CMK (cell line): Measurements from ENCODE around the gene MAP1B.
"Not testable (repeated sequence)": the region's sequence is repeated elsewhere in the genome, so short reads cannot be mapped to it uniquely, and the experiment has no call there.

Experiments
- DNase-seq: peaks from one replicate; pipeline ENCODE4 v3.0.0-alpha.2; 2010; ENCODE audit warnings: low read depth

MAP1B gene

DNA sequence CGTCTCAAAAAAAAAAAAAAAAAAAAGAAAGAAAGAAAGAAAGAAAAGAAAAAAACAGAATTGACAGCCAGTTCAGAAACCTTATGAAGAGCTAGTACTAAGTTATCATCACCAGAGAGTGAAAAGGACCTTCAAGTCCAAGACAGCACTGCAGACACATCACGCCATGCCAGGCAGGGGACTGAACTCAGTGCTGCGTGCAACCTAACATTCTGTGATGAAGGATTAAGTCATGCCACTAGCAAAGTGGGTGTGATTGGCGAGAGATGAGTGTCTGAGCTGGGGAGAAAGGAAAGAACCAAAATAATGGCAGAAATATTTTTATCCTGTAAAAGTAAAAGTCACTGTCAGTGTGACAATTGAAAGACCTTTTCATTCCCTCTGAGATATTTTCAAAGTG, 54.7 kb downstream of the MAP1B start:
- no peak for DNase-seq

DNA sequence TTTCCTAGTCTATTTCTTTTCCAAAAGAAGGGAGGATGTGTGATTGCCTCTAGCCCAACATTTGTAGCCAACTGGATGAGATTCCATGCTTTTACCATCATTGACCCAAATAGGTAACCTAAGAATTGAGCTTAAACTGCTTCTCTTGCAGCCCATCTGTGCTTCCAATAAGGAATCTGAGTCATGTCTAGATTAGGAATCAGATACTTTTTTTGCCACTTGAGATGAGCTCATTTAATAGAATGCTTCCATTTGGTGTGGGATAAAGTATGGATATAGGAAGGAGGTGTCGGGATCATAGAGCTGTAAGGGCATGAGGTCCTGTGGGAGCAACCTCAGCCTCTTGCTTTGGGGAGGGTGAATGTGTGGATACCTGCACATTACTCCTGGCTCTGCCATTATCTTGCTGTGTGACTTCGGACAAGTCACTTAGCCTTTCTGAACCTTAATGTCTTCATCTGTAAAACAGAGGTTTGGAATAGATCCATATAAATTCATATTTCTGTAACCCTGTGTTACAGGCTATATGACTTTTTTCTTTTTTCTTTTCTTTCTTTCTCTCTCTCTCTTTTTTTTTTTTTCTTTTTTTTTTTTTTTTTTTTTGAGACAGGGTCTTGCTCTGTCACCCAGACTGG, 56.2 kb downstream of the MAP1B start:
- no peak for DNase-seq

DNA sequence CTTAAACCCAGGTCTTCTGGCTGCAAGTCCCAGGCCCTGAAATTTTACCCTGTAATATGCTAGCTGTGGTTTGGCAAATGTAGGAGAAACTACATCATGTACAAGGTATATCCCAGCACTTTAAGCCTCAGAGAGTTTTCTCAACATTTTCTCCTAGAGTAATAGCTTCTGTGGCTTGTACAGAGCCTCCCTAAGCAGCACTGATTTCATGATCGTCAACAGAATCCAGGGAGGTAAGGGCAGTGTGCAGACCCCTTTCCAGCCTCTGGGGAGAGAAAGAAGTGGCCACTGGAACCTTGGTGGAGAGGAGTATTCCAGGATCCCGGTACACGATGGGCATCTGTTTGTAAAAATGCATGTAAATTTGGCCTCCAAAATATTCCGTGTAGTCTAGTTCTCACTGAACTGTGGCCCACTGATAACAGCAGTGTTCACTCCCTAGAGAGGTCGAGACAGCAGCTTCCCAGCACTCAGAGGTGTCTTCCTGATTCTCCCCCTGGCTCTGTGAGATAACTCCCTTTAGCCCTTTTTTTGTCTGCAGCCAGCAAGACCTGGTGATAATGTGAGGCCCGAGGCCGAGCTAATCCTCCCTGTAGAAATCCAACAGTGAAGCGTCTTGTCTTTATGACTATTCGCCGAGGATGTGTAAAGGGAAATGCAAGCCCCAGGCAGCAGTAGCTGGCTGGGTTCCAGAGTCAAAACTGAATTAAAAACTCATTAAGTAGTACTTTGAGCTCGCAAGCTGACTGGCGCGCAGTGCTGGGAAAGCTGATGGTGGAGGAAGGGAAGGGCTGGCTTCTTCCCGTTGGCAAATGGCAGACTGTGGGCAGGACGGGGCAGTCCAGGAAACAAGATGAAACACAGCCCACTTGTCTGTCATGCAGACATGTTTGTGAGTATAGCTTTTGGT, 59.0 kb downstream of the MAP1B start:
- DNase-seq = peak; percentile 45

DNA sequence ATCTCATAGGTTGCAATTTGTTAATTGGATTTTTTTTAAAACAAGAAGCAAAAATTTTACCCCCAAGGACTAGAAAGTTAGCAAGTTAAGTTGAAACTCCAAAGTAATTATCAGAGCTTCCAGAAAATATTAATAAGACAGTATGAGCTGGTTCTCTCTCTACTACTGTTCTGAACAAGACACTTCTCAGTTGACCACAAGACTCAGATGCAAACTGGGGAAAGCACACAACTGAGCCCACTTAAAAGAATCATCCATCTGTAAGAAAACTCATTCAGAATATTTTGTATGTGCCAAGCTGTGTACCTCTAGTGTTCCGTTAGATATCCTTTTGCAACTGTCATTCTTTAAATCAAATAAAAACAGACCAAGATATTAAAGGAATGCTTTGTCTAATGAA, 60.0 kb downstream of the MAP1B start:
- DNase-seq = no peak

DNA sequence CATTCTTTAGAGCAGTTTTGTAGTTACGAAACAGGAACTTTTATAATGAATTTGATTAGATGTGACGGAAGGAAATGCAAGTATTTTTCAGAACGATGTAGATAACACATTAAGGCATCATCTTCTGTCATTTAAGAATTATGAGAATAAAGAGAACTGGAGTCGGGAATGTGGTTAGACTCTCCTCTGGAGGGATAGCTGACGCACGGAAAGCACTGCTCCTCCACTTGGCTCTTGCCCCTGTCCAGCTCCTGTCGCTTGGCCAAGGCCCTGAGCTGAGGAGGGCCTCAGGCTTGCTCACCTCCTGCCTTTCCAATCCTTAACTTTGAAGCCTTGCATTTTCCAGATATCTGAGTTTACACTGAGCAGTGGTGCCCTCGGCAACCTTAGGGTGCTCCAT, 60.5 kb downstream of the MAP1B start:
- DNase-seq = no peak

DNA sequence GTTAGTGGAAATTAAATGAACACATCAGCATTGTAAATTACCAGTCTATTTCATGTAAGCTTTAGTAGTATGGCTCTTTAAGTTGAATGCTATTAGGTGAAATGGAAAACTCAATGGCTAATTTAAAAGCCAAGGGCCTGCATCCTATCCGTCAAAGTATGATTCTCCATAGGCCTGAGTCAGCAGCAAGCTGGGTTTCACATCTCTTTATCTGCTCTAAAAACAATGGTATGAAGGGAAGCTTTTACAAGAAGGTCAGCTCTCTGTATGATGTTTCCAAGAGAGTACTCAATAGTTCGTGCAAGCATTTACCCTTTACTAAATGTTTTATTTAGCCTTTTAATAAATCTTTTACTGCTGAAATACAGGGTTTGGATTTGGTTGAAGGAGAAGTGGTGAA, 62.8 kb downstream of the MAP1B start:
- DNase-seq = no peak

DNA sequence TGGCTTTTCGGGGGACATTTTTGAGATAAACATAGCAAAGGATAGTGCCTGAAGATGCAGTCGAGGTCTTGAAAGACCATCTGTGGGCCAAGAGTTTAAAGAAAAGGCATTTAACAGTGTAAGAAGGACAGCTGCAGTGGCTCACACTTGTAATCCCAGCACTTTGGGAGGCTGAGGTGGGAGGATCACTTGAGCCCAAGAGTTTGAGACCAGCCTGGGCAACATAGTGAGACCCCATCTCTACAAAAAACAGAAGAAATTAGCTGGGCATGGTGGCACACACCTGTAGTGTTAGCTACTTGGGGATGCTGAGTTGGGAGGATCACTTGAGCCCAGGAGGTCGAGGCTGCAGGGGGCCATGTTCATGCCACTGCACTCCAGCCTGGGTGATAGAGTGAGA, 63.9 kb downstream of the MAP1B start:
- DNase-seq = not testable (repeated sequence)

DNA sequence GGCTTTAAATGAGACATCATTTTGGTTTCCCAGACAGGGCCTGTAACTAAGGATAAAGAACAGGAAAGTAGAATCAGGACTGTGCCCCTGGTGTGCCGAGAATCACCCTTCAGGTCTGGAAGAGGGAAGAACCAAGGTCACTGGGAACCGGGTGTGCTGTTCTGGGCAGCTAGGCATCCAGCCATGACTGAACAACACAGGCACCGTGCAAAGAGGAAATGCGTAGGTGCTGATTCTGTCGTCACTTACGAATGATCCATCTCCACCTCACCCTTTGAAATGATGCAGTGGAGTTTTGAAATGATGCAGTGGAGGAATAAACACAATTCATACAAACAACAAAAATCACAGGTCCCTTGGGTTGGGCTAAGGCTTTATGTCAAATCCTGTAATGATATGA, 64.4 kb downstream of the MAP1B start:
- no peak for DNase-seq

DNA sequence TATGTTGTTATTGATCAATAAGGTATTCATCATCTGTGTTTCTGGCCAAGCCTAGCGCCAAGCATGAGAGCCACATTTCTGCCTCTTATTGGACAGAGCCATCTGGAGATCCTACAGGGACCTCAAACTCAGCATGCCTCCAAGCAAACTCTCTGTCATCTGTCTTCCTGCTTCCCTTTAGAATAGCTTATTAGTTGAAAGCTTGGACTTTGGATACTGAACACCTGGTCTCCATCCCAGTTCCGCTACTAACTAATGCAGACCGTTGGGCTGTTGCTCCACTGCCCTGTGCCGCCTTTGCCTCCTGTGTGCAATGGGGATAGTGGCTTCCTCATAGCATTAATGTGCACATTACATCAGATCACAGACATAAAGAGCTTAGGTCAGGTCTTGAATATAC, 65.5 kb downstream of the MAP1B start:
- no peak for DNase-seq

DNA sequence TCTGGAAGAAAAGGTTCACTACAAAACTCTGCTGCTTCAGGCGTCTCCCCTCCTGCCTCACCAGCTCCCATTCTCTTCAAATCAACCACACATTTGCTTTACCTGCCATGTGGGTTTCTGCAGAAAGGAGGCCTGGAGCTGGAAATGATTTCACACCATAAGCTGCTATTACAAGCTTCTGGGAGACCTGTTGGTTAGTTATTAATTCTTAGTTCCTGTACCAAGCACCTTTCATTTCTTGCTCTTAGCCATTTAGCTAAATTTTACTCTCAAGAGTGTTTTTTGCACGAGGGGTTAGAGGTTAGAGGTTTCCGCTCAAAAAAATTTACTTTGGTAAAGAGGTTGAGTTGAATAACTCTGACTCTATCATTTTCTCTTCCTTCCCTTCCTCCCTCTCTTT, 70.3 kb downstream of the MAP1B start:
- DNase-seq = no peak

DNA sequence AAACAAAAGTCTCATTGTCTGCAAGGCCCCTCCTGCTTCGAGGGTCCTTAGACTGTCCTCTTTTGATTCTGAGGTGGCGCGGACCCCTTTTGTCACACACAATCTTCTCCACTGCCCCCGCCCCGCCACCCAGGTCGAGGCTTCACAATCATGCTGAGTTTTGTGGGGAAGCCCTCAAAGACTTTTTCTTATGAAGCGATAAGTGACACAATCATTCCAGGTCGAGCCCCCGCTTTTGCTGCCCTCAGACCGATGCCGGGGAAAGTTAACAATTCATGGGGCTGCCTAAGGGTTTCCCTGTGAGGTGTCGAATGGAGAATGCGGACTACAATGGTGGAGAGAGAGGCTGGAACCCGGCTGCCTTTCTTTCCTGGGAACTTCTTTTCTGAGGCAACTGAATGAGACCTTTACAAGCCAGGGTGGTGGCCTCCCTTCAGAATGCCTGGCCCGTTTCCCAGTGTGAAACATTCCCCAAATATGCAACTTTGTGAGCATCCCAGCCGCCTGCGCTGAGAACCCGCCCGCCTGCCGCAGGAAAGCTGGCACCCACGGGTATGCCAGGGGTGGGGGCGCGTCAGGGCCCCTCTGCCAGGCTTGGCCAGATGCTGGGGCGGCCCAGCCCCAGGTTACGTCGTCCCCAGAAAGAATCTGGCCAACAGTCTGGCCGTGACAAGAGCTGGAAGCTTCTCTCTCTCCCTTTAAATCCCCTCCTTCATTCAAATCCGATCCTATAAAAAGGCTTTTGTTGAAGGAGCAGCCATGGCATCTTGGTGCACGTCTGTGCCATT, 71.9 kb downstream of the MAP1B start:
- DNase-seq = no peak

DNA sequence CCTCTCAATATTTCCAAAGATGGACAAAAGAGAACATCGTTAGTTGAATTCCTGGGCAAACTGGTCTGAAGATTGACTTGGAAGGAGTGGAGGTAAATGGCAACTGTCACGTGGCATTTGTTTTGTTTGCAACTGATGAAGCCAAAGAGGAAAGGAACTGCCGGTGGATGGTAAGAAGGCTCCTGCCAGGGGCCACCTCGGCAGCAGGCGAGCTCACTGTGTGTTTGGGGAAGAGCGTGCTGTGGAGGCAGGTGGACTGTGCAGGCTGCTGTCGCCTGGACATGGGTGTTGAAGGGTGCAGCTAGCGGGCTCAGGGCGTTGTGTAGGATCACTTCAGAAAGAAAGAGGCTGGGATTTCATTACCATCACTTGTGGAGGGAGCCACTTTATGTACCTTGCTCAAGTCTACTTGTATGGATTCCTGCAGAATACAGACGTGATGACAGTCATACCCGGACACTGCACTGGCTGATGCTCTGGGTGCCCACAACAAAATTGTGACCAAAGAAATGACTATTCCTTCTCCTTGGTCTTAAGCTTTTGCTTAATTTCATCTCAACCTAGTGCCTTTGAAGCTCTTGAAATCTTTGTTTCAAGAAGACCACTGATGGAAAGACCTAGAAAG, 72.7 kb downstream of the MAP1B start:
- DNase-seq = no peak

DNA sequence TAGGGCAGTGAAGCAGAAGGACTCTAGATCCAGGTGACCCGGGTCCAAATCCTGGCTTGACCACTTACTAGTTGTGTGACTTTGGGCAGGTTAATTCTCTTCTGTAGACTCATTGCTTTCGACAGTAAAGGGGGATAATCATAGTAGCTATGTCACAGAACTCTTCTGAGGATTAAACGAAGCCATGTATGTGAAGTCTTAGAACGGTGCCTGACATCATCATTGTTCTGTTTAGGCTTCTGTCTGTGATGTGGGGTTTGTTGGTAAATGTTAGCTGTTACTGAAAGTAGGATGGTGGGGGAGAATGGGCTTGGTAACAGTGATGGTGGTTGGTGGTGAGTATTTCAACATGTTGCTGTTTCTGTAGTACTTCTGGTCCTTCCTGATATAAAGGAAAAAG, 73.7 kb downstream of the MAP1B start:
- DNase-seq = no peak

DNA sequence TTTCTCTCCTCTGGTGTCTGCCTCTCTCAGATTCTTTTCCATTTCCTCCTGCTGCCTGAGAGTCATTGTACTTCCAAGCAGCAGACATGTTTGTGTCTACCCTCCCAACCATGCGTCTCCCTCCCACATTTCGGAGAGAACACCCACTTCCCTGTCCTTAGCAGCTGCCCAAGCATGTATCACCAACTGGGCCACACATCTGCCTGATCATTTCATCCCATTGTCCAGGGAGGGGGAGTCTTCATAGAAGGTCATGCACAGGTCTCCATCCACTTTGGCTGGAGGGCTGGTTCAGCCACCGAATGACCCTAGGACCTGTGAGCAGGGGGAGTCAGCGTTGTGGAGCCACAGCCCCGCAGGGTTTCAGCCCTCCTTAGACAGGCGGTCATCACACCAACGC, 75.4 kb downstream of the MAP1B start:
- no peak for DNase-seq

DNA sequence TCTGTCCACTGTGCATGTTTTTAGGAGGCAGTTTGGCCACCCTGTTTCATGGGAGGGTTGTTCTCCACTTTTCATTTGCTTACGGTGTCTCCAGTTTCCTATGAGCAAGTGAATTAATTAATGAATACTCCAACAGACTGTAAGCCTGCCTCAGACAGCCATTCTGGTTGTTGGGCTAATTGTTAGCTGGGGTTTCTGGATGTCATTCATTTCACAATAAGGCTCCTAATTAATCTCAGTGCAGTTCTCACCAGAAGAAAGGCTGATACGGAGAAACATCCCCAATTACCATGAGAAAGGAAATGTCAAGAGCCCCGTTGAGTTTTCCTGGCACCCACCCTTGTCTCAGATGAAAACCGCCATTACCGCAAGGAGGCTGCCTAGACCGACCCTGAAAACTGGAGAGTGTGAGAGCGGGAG, 75.8 kb downstream of the MAP1B start:
- no peak for DNase-seq

DNA sequence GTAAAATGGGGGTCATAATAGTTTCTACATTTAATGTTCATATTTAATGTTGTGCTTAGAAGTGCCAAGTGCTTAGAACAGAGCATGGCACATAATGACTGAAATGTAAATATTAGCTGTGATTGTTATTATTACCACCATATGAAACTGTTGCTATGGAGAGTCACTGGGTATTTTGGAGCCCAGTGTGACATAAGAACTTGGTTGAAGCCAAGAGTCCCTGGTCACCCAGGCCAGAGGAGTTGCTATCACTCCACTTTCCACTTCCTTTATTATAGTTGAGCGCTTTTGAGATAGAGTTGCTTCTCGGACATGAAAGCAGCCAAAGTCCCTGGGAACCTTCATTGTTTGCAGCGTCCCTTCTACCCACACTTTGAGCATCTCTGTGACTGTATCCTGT, 77.1 kb downstream of the MAP1B start:
- DNase-seq = no peak

DNA sequence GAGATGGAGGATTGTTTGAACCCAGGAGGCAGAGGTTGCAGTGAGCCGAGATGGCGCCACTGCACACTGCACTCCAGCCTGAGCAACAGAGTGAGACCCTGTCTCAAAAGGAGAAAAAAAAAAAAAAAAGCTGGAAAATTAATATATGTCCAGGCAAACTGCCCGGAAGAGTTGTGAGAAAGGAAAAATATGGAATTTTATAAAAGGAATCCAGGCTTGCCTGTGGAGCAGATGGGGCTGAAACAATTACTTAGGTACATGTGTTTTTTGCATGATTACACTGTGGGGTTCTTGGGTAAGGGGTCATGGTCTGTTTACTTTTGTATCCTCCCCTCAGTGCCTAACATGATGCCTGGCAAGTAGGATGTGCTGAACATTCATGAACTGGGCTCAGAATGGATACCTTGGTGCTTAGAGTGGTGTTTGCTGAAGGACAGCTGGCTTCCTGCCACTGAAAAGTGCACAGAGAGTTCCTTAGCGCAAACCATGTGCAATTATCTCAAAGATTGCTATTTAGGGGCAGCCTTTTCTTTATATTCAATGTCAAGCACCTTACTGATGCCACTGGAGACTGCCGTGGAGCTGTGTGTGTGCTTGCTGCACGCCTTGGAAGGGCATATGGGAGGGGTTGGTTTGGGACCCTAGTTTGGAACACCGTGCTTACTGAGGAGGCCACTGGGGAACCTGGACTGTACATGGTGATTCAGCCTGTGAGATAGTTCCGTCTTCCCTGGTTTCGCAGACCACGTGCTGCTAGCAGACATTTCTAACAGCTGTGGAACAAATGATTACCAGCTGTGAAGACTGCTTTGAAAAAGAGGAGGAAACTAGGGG, 78.4 kb downstream of the MAP1B start:
- DNase-seq = no peak

DNA sequence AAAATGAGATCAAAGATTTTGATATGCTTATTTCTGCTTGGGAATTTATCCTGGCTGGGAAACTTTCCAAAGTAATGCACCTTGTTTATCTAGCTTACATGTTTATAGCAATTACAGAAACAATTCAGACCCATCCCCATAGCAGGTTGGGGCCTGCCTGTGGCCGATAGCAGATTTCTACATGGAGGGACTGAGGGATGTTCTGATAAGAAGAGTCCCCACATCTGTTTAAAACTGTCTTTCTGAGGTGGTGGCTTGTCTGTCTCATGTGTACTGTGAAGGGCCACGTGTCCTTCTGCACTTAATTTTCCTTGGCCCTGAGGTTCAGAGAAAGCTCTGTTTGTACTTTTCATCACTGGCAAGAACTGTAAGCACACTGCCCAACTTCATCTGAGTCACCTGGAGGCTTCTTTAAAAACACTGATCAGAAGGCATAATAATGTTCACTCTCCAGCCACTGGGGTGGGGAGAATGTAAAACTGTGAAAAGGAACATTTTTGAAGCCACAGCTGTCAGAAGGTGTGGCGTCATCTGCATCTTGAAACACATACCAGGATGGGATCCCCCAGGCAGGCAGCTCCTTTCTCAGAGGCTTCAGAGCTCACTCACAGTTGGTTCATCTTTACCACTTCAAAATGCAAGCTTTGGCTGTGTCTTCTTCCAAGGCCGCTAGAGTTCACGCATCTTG, 80.3 kb downstream of the MAP1B start:
- DNase-seq = no peak

DNA sequence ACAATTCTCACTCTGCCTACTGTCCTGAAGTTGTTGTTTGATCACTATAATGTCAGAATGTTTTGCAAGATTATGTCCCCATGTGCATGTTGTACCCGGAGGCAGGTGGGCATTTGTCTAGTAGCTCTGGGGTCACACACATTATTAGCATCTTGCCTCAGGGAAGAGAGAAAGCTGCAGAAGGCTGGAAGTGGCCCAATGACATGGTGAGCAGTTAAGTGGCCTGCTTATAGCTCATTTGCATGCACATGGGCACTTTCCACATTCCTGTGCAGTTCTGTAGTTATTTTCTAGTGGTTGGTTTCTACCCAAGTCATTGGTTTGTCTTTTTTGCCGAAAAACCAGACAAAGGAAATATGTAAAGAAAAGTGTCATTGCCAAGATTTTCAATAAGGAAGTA, 80.9 kb downstream of the MAP1B start:
- no peak for DNase-seq

DNA sequence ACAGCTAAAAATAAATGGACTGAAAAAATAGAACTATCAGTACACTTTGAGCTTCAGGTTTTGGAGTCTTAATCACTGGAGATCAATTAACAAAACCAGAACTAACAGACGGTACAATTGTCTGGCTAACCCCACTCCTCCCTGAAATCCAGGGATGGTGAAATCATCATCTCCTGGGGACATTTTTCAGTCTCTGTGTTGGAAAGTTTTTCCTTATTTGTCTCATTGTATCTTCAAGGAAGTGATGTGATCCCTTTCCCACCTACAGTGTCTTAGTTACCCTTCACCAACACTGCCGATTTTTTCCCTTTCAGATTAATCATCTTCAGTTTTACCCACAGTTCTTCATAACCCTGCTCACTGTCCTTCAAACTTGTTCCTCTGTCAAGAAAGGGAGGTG, 81.9 kb downstream of the MAP1B start:
- no peak for DNase-seq

DNA sequence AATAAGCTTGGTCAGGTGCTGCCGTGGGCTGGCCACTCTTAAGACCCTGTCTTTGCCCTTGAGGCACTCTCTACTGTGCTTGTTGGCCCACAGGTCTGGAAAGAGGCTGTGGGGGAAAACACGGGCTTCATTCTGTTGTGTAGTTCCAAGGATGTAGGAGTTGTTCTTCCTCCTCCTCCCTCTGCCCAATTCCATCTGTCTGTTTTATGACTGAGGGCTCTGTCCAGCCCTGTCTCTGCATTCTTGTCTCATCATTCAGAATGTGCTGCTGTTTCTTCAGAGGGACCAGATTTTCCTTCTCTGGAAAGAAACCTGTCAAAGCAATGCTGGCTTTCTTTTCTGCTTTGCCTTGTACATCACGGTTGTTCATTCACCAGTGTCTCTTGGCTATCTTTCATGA, 84.1 kb downstream of the MAP1B start:
- DNase-seq = no peak
